HG02970 (cell line): Measurements from ENCODE around the gene CCDC183.
"Not testable (repeated sequence)": the region's sequence is repeated elsewhere in the genome, so short reads cannot be mapped to it uniquely, and the experiment has no call there.

Experiments used
- ATAC-seq: cut with Tn5 transposase; IDR thresholded peaks from one replicate; pipeline ENCODE4 v1.9.1; 2021; ENCODE audit warnings: mild to moderate bottlenecking, moderate library complexity, moderate number of reproducible peaks; ENCODE audit not compliant: unreplicated experiment, low FRiP score

Gene CCDC183

GRCh38 chr9:136760424-136760823, 35.7 kb upstream of the CCDC183 start:
- no peak for ATAC-seq

- ATAC-seq = not testable (repeated sequence)
These were observed 35.1 kb upstream of the CCDC183 start for GRCh38 chr9:136760834-136761544.

- no peak for ATAC-seq
These were observed 34.6 kb upstream of the CCDC183 start for GRCh38 chr9:136761545-136761981.

- no peak for ATAC-seq
These were observed 33.9 kb upstream of the CCDC183 start for GRCh38 chr9:136762221-136762691.

GRCh38 chr9:136762915-136763648, 33.1 kb upstream of the CCDC183 start:
- ATAC-seq = no peak

- no peak for ATAC-seq
These were observed 32.5 kb upstream of the CCDC183 start for GRCh38 chr9:136763649-136764035.

GRCh38 chr9:136764301-136764891, 31.7 kb upstream of the CCDC183 start, which contains the start of gene LCN15:
LCN15 (minus strand) TSS chr9:136764518; CDS start chr9:136764488, 30 bp downstream.
- ATAC-seq = no peak

GRCh38 chr9:136765041-136765440, 31.1 kb upstream of the CCDC183 start:
- ATAC-seq = no peak

GRCh38 chr9:136765745-136766409, 30.3 kb upstream of the CCDC183 start:
- not testable (repeated sequence) for ATAC-seq

GRCh38 chr9:136766410-136767120, 29.6 kb upstream of the CCDC183 start:
- not testable (repeated sequence) for ATAC-seq

- no peak for ATAC-seq
These were observed 26.4 kb upstream of the CCDC183 start for GRCh38 chr9:136769710-136770191.

- no peak for ATAC-seq
These were observed 24.2 kb upstream of the CCDC183 start for GRCh38 chr9:136771907-136772415.

- no peak for ATAC-seq
These were observed 22.6 kb upstream of the CCDC183 start for GRCh38 chr9:136773386-136774044.

- no peak for ATAC-seq
These were observed 21.6 kb upstream of the CCDC183 start for GRCh38 chr9:136774416-136775045.

- ATAC-seq = no peak
These were observed 20.9 kb upstream of the CCDC183 start for GRCh38 chr9:136775191-136775590.

GRCh38 chr9:136776947-136777346, 19.2 kb upstream of the CCDC183 start:
- no peak for ATAC-seq

GRCh38 chr9:136777359-136777758, 18.8 kb upstream of the CCDC183 start:
- no peak for ATAC-seq

GRCh38 chr9:136779808-136780207, 16.3 kb upstream of the CCDC183 start:
- no peak for ATAC-seq

GRCh38 chr9:136782452-136782851, 13.7 kb upstream of the CCDC183 start:
- ATAC-seq = no peak
